Peyer's patch (tissue), 4 donors: ENCODE data around the gene TRIM5.

ENCODE experiments used
- POLR2A ChIP-seq, 2 donors: fragments of 450-650 bp; IDR thresholded peaks; one replicate each; pipeline ENCODE4 v1.5.1; 2017; ENCODE audit warnings: antibody characterized with exemption in 2 of 2, mild to moderate bottlenecking in 2 of 2, moderate library complexity in 2 of 2
- TF ChIP-seq, protein P1 (sequence below), 6 experiments: fragments of 450-650 bp in 4 of 6; fragments of 200-600 bp in 2 of 6; sonication (generic) in 1 of 6; IDR thresholded peaks; one replicate each; pipeline ENCODE4 v1.5.1; 2017 to 2019; ENCODE audit warnings: antibody characterized with exemption in 6 of 6, mild to moderate bottlenecking in 3 of 6, moderate library complexity in 1 of 6

DNA sequence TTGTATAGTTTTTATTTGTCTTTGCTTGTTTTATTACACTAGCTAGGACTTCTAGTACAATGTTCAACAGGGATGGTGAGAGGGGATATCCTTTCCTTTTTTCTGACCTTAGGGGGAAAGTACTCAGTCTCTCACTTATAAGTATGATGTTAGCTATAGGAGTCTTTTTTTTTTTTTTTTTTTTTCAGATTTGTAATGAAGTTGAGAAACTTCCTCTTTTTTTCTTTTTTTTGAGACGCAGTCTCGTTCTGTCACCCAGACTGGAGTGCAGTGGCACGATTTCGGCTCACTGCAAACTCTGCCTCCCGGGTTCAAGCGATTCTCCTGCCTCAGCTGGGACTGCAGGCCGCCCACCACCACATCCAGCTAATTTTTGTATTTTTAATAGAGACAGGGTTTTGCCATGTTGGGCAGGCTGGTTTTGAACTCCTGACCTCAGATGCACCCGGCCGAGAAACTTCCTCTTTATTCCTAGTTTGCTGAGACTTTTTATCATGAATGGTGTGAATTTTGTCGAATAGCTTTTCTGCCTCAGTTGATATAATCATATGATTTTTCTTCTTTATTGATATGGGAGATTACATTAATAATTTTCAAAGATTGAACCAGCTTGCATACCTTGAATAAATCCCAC lies 15.7 kb upstream of the TRIM5 start:
- TF ChIP-seq POLR2A (IDR thresholded peaks at IDR 0.05): no peak
- TF ChIP-seq, protein P1, sequence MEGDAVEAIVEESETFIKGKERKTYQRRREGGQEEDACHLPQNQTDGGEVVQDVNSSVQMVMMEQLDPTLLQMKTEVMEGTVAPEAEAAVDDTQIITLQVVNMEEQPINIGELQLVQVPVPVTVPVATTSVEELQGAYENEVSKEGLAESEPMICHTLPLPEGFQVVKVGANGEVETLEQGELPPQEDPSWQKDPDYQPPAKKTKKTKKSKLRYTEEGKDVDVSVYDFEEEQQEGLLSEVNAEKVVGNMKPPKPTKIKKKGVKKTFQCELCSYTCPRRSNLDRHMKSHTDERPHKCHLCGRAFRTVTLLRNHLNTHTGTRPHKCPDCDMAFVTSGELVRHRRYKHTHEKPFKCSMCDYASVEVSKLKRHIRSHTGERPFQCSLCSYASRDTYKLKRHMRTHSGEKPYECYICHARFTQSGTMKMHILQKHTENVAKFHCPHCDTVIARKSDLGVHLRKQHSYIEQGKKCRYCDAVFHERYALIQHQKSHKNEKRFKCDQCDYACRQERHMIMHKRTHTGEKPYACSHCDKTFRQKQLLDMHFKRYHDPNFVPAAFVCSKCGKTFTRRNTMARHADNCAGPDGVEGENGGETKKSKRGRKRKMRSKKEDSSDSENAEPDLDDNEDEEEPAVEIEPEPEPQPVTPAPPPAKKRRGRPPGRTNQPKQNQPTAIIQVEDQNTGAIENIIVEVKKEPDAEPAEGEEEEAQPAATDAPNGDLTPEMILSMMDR (IDR thresholded peaks at IDR 0.05): no peak
